Brain microvascular endothelial cell (primary cell): Measurements from ENCODE around the gene SOCS2.

Source experiments
- DNase-seq: peaks from one replicate; pipeline ENCODE4 v3.0.0-alpha.2; 2020
- H3K27ac ChIP-seq: fragments of 250-450 bp; sonication (Bioruptor Pico); 2 replicates; pipeline ENCODE4 v1.5.1; 2020; ENCODE audit warnings: mild to moderate bottlenecking, moderate library complexity
- H3K27me3 ChIP-seq: fragments of 250-450 bp; sonication (Bioruptor Pico); replicated peaks from 2 replicates; pipeline ENCODE4 v1.5.1; 2020; ENCODE audit warnings: mild to moderate bottlenecking
- H3K36me3 ChIP-seq: fragments of 250-450 bp; sonication (Bioruptor Pico); replicated peaks from 2 replicates; pipeline ENCODE4 v1.5.1; 2020; ENCODE audit warnings: mild to moderate bottlenecking
- H3K4me3 ChIP-seq: 2 replicates; pipeline ENCODE4 v1.5.1; 2011; ENCODE audit warnings: low read depth, mild to moderate bottlenecking, control low read depth, low read length, moderate library complexity
- in situ Hi-C: cut with HindIII; loops from 2 replicates; pipeline ENCODE4 v1.10.0; 2017; ENCODE audit warnings: low sequenced_read_pairs, low pct_ligation_motif_present
- TF ChIP-seq, protein P1 (sequence below): IDR thresholded peaks from 2 replicates; pipeline ENCODE4 v1.5.1; 2011; ENCODE audit warnings: low read depth, mild to moderate bottlenecking, moderate library complexity, low read length, control low read depth, inconsistent platforms; ENCODE audit errors: missing control alignments

Gene SOCS2

DNA sequence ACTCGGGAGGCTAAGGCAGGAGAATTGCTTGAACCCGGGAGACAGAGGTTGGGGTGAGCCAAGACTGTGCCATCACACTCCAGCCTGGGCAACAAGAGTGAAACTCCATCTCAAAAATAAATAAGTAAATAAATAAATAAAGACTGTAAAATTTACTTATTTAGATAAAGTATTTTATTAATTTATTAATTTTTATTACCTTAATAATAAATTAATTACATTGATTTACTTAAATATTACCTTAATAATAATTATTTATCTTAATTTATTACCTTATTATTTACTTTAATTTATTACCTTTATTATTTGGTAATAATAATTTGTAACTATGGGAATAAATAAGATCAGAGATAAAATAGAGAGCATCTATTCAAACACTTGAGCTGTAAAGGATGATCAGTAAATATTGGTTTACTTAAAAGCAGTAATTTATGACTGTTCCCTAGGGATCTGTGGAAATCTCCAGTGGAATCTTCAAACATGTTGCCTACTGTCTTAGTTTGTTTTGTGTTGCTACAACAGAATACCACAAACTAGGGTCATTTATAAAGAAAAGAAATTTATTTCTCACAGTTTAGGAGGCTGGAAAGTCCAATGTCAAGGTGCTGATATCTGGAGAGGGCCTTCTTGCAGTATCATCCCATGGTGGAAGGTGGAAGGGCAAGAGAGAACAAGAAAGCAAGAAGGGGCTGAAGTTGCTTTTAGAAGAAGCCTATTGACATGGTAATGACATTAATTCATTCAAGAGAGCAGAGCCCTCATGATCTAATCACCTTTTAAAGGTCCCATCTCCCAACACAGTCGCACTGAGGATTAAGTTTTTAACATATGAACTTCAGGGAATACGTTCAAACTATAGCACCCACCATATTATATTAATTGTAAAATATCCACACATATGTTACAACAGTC is 37.1 kb downstream of the SOCS2 start:
- no peak for DNase-seq
- Histone ChIP-seq H3K4me3 (no peak overlapping the region), H3K27me3 (no peaks in the 10 kb centered on the region), H3K27ac (no peak overlapping the region), H3K36me3 (no peaks in the 10 kb centered on the region)
- in situ Hi-C loops: no loop called here
- TF ChIP-seq, protein P1, sequence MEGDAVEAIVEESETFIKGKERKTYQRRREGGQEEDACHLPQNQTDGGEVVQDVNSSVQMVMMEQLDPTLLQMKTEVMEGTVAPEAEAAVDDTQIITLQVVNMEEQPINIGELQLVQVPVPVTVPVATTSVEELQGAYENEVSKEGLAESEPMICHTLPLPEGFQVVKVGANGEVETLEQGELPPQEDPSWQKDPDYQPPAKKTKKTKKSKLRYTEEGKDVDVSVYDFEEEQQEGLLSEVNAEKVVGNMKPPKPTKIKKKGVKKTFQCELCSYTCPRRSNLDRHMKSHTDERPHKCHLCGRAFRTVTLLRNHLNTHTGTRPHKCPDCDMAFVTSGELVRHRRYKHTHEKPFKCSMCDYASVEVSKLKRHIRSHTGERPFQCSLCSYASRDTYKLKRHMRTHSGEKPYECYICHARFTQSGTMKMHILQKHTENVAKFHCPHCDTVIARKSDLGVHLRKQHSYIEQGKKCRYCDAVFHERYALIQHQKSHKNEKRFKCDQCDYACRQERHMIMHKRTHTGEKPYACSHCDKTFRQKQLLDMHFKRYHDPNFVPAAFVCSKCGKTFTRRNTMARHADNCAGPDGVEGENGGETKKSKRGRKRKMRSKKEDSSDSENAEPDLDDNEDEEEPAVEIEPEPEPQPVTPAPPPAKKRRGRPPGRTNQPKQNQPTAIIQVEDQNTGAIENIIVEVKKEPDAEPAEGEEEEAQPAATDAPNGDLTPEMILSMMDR: no peak

DNA sequence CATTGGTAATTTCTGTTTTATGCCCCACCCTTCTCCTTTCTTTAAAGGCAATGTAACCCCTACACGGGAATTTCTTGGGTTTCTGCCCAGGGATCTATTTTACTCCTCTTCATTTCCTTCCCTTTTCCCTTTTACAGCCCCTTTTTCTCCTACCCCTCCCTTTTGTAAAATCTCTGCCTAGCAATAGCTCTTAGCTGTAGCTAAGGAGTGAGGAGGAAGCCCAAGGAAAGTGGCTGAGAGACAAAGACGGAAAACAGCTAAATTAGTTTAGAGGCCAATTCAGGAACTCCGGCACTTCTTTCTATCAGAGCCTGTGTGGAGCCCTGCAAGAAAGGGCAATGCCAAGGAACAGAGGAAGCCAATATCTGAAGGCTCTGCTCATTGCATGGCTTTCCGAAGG is 40.3 kb downstream of the SOCS2 start:
- in situ Hi-C loops: no loop called here
- DNase-seq: no peak
- TF ChIP-seq, protein P1: no peak

DNA sequence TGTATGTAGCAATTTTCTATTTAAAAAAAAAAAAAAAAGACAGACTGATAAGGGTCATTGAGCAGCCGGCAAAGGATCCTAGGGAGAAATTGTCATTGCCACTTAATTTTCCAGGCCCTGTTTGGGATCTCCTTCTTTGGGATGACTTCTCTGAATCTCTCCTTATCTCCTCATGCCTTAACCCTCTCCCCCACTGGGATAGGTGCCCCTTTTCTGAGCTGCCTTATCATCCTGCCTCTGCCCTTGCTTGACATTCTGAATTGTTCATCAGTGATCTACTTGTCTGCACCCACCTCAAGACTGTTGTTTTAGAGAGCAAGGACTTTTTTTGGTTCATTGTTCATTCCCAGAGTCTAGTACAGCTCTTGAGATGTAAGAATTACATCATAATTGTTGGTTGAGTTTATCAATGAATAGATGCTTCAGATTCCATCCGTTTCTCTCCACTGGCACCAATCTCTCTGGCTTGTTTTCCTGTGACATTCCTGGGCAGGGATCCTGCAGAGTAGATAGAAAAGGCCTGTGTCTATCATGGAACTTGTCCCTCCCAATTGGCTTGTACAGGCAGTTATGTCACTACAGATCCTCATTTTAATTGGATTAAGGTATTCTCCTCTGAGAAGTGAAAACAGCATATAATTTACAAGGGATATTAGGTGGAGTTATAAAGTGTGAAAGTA is 42.6 kb downstream of the SOCS2 start:
- TF ChIP-seq, protein P1: no peak
- Histone ChIP-seq H3K36me3 (no peaks in the 10 kb centered on the region), H3K27me3 (no peaks in the 10 kb centered on the region), H3K4me3 (no peak overlapping the region), H3K27ac (peak overlapping the region; percentile 35)
- DNase-seq: peak; percentile 88
- in situ Hi-C loops: no loop called here

More for the DNA sequence above, 40.3 kb downstream of the SOCS2 start:
- H3K36me3 ChIP-seq: no peaks in the 10 kb centered on the region
- H3K27me3 ChIP-seq: no peaks in the 10 kb centered on the region
- no peak overlapping the region for H3K27ac ChIP-seq
- no peak overlapping the region for H3K4me3 ChIP-seq

DNA sequence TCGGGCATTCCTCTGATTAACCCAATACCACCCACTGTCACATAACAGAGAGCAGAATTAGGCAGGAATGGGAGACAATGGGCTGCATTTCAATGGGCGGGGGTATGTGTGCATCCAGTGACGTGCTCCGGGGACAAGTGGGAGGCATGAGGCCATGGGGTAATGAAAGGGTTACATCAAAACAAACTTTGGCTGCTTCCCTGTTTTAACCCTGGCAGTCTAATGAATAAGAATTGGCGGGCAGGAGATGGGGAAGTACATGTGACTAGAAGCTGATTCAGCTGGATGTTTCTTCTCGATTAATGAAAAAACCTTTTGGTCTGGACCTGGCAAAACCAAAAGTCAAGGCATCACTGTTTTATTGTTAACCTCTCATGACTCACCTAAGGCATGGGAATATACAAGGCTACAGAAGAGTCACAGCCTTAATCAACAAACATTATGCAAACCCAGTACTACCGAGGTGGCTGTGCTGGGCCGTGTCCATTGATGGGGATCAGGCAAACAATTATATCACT is 44.2 kb downstream of the SOCS2 start:
- Histone ChIP-seq H3K4me3 (no peak overlapping the region), H3K36me3 (no peaks in the 10 kb centered on the region), H3K27me3 (no peaks in the 10 kb centered on the region), H3K27ac (no peak overlapping the region)
- TF ChIP-seq, protein P1: no peak
- in situ Hi-C loops: no loop called here
- DNase-seq: no peak

- no peak for DNase-seq
- Histone ChIP-seq H3K27me3 (no peaks in the 10 kb centered on the region), H3K4me3 (no peak overlapping the region)
These were observed 46.5 kb downstream of the SOCS2 start for GRCh38 chr12:93618891-93619410.

More at GRCh38 chr12:93618891-93619410, 46.5 kb downstream of the SOCS2 start:
- in situ Hi-C loops: no loop called here
- Histone ChIP-seq H3K36me3 (no peaks in the 10 kb centered on the region), H3K27ac (no peak overlapping the region)
- TF ChIP-seq, protein P1: no peak
